Gastrocnemius medialis (tissue), 4 donors: ENCODE measurements around the gene MARVELD1.

Experiments used
- POLR2A ChIP-seq, 2 donors: fragments of 450-650 bp; IDR thresholded peaks; one replicate each; pipeline ENCODE4 v1.6.1; 2017; ENCODE audit warnings: antibody characterized with exemption in 2 of 2, mild to moderate bottlenecking in 2 of 2, moderate library complexity in 2 of 2
- TF ChIP-seq, protein P1 (sequence below), 5 experiments: fragments of 450-650 bp in 3 of 5; fragments of 200-600 bp in 2 of 5; sonication (generic) in 2 of 5; IDR thresholded peaks in 4 of 5; conservative IDR thresholded peaks in 1 of 5; 1 replicate in 4 of 5; 2 replicates in 1 of 5; pipeline ENCODE4 v1.5.1; 2016 to 2019; ENCODE audit warnings: antibody characterized with exemption in 5 of 5, mild to moderate bottlenecking in 3 of 5, moderate library complexity in 3 of 5

DNA sequence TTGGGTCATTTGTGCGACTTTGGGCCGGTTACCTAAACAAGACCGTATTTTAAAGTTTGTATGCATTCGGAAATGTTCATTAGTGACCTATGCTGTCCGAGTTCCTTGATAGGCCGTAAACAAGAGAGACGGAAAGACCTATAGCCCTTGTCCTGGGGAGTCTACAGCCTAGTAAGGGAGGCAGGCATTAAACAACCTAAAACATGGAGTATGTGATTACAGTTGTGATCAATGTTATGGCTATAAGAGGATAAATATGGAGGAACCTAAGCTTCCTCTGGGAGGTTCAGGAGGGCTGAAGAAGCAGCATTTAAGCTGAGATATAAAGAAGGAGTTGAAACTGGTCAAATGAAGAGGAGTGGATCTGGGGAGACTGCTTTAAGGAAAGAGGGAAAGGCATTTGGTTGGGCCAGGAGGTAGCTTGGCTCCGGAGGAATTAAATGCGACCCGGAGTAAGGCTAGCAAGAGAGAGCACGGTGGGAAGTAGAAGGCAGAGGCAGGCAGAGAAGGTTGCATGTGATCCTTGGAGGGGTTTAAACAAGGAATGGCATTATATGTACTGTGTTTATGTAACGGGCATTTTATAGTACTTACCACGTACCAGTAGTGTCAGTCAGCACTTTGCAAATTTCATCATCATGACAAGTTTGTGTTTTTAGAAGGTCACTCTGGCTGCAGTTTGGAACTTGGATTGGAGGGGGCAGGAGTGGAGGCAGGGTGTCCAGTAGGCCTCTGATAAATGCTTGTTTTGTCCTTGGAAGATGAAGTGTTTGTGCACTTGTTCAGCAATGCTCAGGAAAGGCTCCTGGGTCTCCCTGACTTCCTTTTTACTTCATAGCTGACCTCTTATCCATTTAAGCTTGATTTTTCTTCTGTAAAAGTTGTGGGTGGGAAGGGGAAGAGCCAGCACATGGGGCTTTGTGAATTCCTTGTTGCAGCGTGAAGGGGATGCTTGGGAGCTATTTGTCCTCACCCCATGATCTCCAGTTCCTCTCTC, 25.4 kb upstream of the MARVELD1 start:
- TF ChIP-seq, protein P1, sequence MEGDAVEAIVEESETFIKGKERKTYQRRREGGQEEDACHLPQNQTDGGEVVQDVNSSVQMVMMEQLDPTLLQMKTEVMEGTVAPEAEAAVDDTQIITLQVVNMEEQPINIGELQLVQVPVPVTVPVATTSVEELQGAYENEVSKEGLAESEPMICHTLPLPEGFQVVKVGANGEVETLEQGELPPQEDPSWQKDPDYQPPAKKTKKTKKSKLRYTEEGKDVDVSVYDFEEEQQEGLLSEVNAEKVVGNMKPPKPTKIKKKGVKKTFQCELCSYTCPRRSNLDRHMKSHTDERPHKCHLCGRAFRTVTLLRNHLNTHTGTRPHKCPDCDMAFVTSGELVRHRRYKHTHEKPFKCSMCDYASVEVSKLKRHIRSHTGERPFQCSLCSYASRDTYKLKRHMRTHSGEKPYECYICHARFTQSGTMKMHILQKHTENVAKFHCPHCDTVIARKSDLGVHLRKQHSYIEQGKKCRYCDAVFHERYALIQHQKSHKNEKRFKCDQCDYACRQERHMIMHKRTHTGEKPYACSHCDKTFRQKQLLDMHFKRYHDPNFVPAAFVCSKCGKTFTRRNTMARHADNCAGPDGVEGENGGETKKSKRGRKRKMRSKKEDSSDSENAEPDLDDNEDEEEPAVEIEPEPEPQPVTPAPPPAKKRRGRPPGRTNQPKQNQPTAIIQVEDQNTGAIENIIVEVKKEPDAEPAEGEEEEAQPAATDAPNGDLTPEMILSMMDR (IDR thresholded peaks at IDR 0.05 in 4 of 5, conservative IDR thresholded peaks at IDR 0.05 in 1 of 5) = no peak
- peak in 1 of 2 donors; percentile 8 for TF ChIP-seq POLR2A (IDR thresholded peaks at IDR 0.05)
